GM19372 (cell line): Measurements from ENCODE around the gene AGAP1.

ENCODE experiments used
- ATAC-seq: cut with Tn5 transposase; IDR thresholded peaks from one replicate; pipeline ENCODE4 v1.9.1; 2021; ENCODE audit warnings: mild to moderate bottlenecking, low read depth, moderate library complexity; ENCODE audit not compliant: unreplicated experiment

Gene AGAP1

GRCh38 chr2:235990344-235990743 is 496.5 kb downstream of the AGAP1 start:
- no peak for ATAC-seq

- ATAC-seq: no peak
Measured at GRCh38 chr2:235992024-235992423, 498.2 kb downstream of the AGAP1 start.

- ATAC-seq: no peak
Measured at GRCh38 chr2:235996419-235996818, 502.6 kb downstream of the AGAP1 start.

GRCh38 chr2:235999011-235999410 is 505.2 kb downstream of the AGAP1 start:
- no peak for ATAC-seq

- ATAC-seq: no peak
Measured at GRCh38 chr2:236001166-236001828, 507.5 kb downstream of the AGAP1 start.

- no peak for ATAC-seq
Measured at GRCh38 chr2:236001854-236002253, 508.0 kb downstream of the AGAP1 start.

- ATAC-seq: no peak
Measured at GRCh38 chr2:236008006-236008405, 514.2 kb downstream of the AGAP1 start.

- no peak for ATAC-seq
Measured at GRCh38 chr2:236008857-236009256, 515.0 kb downstream of the AGAP1 start.

GRCh38 chr2:236010920-236011685 is 517.3 kb downstream of the AGAP1 start:
- no peak for ATAC-seq

- ATAC-seq: no peak
Measured at GRCh38 chr2:236012155-236012554, 518.3 kb downstream of the AGAP1 start.

GRCh38 chr2:236014408-236015131 is 520.7 kb downstream of the AGAP1 start:
- no peak for ATAC-seq

GRCh38 chr2:236015171-236015570 is 521.3 kb downstream of the AGAP1 start:
- ATAC-seq: no peak

GRCh38 chr2:236016496-236016895 is 522.7 kb downstream of the AGAP1 start:
- ATAC-seq: no peak

- ATAC-seq: no peak
Measured at GRCh38 chr2:236017446-236017845, 523.6 kb downstream of the AGAP1 start.

- ATAC-seq: no peak
Measured at GRCh38 chr2:236019434-236019833, 525.6 kb downstream of the AGAP1 start.

GRCh38 chr2:236021499-236022057 is 527.7 kb downstream of the AGAP1 start:
- no peak for ATAC-seq

GRCh38 chr2:236022128-236022527 is 528.3 kb downstream of the AGAP1 start:
- ATAC-seq: no peak

GRCh38 chr2:236025892-236026291 is 532.0 kb downstream of the AGAP1 start:
- ATAC-seq: no peak

- no peak for ATAC-seq
Measured at GRCh38 chr2:236026841-236027240, 533.0 kb downstream of the AGAP1 start.

GRCh38 chr2:236028066-236028465 is 534.2 kb downstream of the AGAP1 start:
- no peak for ATAC-seq

- ATAC-seq: no peak
Measured at GRCh38 chr2:236033462-236033861, 539.6 kb downstream of the AGAP1 start.
